Measurements from ENCODE around the gene TRDN. TPM values are rescaled to one million over a fixed set of nuclear protein-coding genes. Genes with fewer than 3 reads are reported as not detected.

TRDN gene
- total RNA-seq, 1 donor from 2014 or later = not detected

DNA sequence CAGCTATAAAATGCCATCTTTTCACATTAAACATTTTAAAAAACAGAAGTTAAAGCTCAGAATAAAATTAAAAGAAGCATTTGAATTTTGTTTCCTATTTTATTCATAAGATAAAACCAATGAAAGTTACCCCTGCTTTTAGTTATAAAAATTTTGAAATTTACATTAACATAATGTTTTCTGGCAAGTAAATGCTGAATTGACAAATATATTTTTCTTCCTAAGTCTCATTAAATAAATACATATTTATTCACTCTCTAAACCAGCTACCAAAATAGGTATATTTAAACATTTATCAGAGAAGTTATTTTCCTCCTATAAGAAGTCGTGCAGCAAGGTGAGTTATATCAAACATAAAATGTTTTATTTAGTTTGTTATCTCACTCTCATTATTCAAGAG is 213.6 kb downstream of the TRDN start:
- no peaks in the 10 kb centered on the region for H3K27me3 ChIP-seq (ENCODE audit: control insufficient read depth, insufficient read depth, low read length)
- no peak overlapping the region for H3K4me3 ChIP-seq (ENCODE audit: low read depth, low read length)
- no peak for DNase-seq (ENCODE audit: low read depth)
- H3K36me3 ChIP-seq (ENCODE audit: control insufficient read depth, insufficient read depth, low read length) = no peaks in the 10 kb centered on the region
- TF ChIP-seq, protein P1, sequence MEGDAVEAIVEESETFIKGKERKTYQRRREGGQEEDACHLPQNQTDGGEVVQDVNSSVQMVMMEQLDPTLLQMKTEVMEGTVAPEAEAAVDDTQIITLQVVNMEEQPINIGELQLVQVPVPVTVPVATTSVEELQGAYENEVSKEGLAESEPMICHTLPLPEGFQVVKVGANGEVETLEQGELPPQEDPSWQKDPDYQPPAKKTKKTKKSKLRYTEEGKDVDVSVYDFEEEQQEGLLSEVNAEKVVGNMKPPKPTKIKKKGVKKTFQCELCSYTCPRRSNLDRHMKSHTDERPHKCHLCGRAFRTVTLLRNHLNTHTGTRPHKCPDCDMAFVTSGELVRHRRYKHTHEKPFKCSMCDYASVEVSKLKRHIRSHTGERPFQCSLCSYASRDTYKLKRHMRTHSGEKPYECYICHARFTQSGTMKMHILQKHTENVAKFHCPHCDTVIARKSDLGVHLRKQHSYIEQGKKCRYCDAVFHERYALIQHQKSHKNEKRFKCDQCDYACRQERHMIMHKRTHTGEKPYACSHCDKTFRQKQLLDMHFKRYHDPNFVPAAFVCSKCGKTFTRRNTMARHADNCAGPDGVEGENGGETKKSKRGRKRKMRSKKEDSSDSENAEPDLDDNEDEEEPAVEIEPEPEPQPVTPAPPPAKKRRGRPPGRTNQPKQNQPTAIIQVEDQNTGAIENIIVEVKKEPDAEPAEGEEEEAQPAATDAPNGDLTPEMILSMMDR (IDR thresholded peaks at IDR 0.05; ENCODE audit: insufficient read depth, low read length, poor library complexity, severe bottlenecking) = no peak

DNA sequence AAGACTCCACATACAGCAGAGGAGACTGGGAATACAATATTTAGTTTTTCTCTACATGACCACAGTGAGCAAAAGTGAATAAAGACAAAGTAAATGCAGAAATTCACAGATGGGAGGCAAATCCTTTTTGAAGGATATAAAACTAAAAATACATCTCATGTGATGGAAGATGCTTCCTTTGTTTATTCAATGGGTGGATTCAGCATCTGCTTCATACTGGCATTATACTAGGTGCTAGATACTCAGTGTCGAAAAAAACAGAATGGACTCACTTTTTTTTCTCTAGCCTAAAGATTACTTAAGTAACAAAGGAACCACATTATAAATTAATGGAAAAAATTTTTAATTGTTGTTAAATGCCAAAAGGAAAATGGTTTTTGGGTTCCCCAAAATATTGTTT is 216.2 kb downstream of the TRDN start:
- TF ChIP-seq, protein P1 (IDR thresholded peaks at IDR 0.05; ENCODE audit: insufficient read depth, low read length, poor library complexity, severe bottlenecking) = no peak
- H3K36me3 ChIP-seq (ENCODE audit: control insufficient read depth, insufficient read depth, low read length) = no peaks in the 10 kb centered on the region
- no peak overlapping the region for H3K4me3 ChIP-seq (ENCODE audit: low read depth, low read length)
- DNase-seq (ENCODE audit: low read depth) = no peak
- no peaks in the 10 kb centered on the region for H3K27me3 ChIP-seq (ENCODE audit: control insufficient read depth, insufficient read depth, low read length)

DNA sequence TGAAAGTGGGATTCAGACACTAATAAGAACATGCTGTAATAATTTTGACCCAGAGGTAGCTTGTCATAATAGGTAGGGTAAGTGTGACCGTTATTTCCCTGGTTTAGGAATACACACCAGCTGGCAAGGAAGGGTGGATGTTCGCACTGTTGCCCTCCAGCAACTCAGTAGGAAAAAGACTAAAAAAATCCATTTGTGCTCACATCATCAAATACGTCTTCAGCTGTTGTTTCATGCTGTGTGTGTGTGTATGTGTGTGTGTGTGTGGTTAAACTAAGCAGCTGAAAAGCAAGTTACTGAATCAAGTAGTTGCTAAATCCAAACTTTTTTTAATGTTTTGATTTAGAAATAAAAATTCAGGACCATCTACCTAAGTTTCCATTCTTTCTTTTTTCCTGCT is 218.7 kb downstream of the TRDN start:
- TF ChIP-seq, protein P1 (IDR thresholded peaks at IDR 0.05; ENCODE audit: insufficient read depth, low read length, poor library complexity, severe bottlenecking) = no peak
- Histone ChIP-seq H3K4me3 (ENCODE audit: low read depth, low read length) (no peak overlapping the region), H3K27me3 (ENCODE audit: control insufficient read depth, insufficient read depth, low read length) (no peaks in the 10 kb centered on the region), H3K36me3 (ENCODE audit: control insufficient read depth, insufficient read depth, low read length) (no peaks in the 10 kb centered on the region)
- DNase-seq (ENCODE audit: low read depth) = no peak

DNA sequence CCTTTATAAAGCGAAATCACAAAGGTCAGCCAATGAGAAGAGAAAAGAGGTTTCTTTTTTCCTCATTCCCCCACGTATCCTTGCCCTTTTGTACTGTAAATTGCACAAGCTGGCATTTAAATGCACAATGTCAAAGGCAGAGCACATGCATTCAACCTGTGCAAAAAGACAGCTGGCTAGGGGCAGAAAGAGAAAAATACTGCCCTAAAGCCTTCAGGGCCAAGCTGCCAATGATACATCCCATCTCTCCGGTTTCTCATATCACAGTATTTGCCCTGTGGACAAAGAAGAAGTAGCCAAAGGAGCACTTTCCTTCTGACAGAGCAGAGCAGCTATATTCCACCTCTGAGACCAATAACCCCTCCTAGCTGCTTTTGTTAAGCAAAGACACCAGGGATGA is 219.2 kb downstream of the TRDN start:
- no peak for DNase-seq (ENCODE audit: low read depth)

GRCh38 chr6:123415844-123416468 is 220.8 kb downstream of the TRDN start:
- peak; percentile 7 for DNase-seq (ENCODE audit: low read depth)
- no peaks in the 10 kb centered on the region for H3K27me3 ChIP-seq (ENCODE audit: control insufficient read depth, insufficient read depth, low read length)
- TF ChIP-seq, protein P1 (IDR thresholded peaks at IDR 0.05; ENCODE audit: insufficient read depth, low read length, poor library complexity, severe bottlenecking) = peak; percentile 66
- no peak overlapping the region for H3K4me3 ChIP-seq (ENCODE audit: low read depth, low read length)
- H3K36me3 ChIP-seq (ENCODE audit: control insufficient read depth, insufficient read depth, low read length) = no peaks in the 10 kb centered on the region

More for the DNA sequence above, 219.2 kb downstream of the TRDN start:
- Histone ChIP-seq H3K4me3 (ENCODE audit: low read depth, low read length) (no peak overlapping the region), H3K27me3 (ENCODE audit: control insufficient read depth, insufficient read depth, low read length) (no peaks in the 10 kb centered on the region), H3K36me3 (ENCODE audit: control insufficient read depth, insufficient read depth, low read length) (no peaks in the 10 kb centered on the region)
- TF ChIP-seq, protein P1 (IDR thresholded peaks at IDR 0.05; ENCODE audit: insufficient read depth, low read length, poor library complexity, severe bottlenecking) = no peak

- Histone ChIP-seq H3K4me3 (ENCODE audit: low read depth, low read length) (no peak overlapping the region), H3K27me3 (ENCODE audit: control insufficient read depth, insufficient read depth, low read length) (no peaks in the 10 kb centered on the region), H3K36me3 (ENCODE audit: control insufficient read depth, insufficient read depth, low read length) (no peaks in the 10 kb centered on the region)
- TF ChIP-seq, protein P1 (IDR thresholded peaks at IDR 0.05; ENCODE audit: insufficient read depth, low read length, poor library complexity, severe bottlenecking) = no peak
- DNase-seq (ENCODE audit: low read depth) = no peak
Observed at GRCh38 chr6:123404975-123405374, 231.8 kb downstream of the TRDN start.
